Tibial nerve (tissue), 4 donors: Measurements from ENCODE around the gene TM4SF4. TPM values are rescaled to one million over a fixed set of nuclear protein-coding genes. Genes with fewer than 3 reads are reported as not detected.
"Not testable (repeated sequence)": the region's sequence is repeated elsewhere in the genome, so short reads cannot be mapped to it uniquely, and the experiment has no call there.

Source experiments
- DNase-seq, 2 donors: peaks; one replicate each; pipeline ENCODE4 v3.0.0-alpha.2; 2019; ENCODE audit warnings: low spot score in 2 of 2
- H3K27ac ChIP-seq, 4 donors: fragments of 200-600 bp; sonication (generic) in 3 of 4; one replicate each; pipeline ENCODE4 v1.5.1; 2017 to 2019; ENCODE audit warnings: mild to moderate bottlenecking in 1 of 4
- H3K27me3 ChIP-seq, 2 donors: fragments of 200-600 bp; sonication (generic) in 1 of 2; one replicate each; pipeline versions ENCODE4 v1.5.1 to v1.6.0; 2017 to 2019
- H3K36me3 ChIP-seq, 3 donors: fragments of 200-600 bp; sonication (generic); one replicate each; pipeline ENCODE4 v1.5.1; 2018 to 2019
- H3K4me1 ChIP-seq, 4 donors: fragments of 200-600 bp; sonication (generic) in 3 of 4; one replicate each; pipeline ENCODE4 v1.5.1; 2017 to 2019
- H3K4me3 ChIP-seq, 4 donors: fragments of 200-600 bp; sonication (generic) in 3 of 4; one replicate each; pipeline ENCODE4 v1.5.1; 2017 to 2019; ENCODE audit warnings: mild to moderate bottlenecking in 1 of 4, moderate library complexity in 1 of 4
- H3K9me3 ChIP-seq, 4 donors: fragments of 200-600 bp; sonication (generic) in 3 of 4; one replicate each; pipeline ENCODE4 v1.5.1; 2017 to 2019
- CTCF ChIP-seq, 5 experiments: fragments of 200-600 bp in 3 of 5; fragments of 450-650 bp in 2 of 5; sonication (generic) in 3 of 5; IDR thresholded peaks; one replicate each; pipeline ENCODE4 v1.5.1; 2016 to 2019; ENCODE audit warnings: antibody characterized with exemption in 5 of 5, mild to moderate bottlenecking in 3 of 5, moderate library complexity in 2 of 5
- EP300 ChIP-seq, 2 donors: sonication (generic); formaldehyde crosslinking; IDR thresholded peaks; one replicate each; pipeline ENCODE4 v1.6.1; 2017; ENCODE audit warnings: antibody characterized with exemption in 2 of 2, mild to moderate bottlenecking in 1 of 2
- POLR2A ChIP-seq, 2 donors: fragments of 450-650 bp; IDR thresholded peaks; one replicate each; pipeline ENCODE4 v1.6.1; 2017; ENCODE audit warnings: antibody characterized with exemption in 2 of 2, mild to moderate bottlenecking in 2 of 2, moderate library complexity in 2 of 2
- WGBS, 2 donors: methylation state at CpG; one replicate each; pipeline ENCODE4 v1.1.5; 2018; 5-methylcytosine and 5-hydroxymethylcytosine counted together
- total RNA-seq, 4 donors: library from RNA; depleted of rRNA; stranded (reverse); fragments of >200 nt; gene quantifications; one replicate each; pipeline ENCODE4 v1.1.0, GENCODE V29; 2016

The TM4SF4 gene
- total RNA-seq, 4 donors from 2014 or later: not detected

- Histone ChIP-seq H3K27ac (no peak overlapping the region), H3K27me3 (no peaks in the 10 kb centered on the region), H3K36me3 (no peaks in the 10 kb centered on the region), H3K4me3 (no peak overlapping the region), H3K4me1 (no peaks in the 10 kb centered on the region), H3K9me3 (no peaks in the 10 kb centered on the region)
- TF ChIP-seq POLR2A (IDR thresholded peaks at IDR 0.05): no peak
- TF ChIP-seq CTCF (IDR thresholded peaks at IDR 0.05): no peak
- no peak for TF ChIP-seq EP300 (IDR thresholded peaks at IDR 0.05)
- no peak for DNase-seq
- 93 to 100% methylated on average over 1 of the region's 1 CpG for WGBS, 2 donors
These were observed 32.9 kb upstream of the TM4SF4 start for GRCh38 chr3:149441642-149442041.

- no peak for DNase-seq
- 38 to 57% methylated on average over 1 of the region's 1 CpG for WGBS, 2 donors
- H3K4me3 ChIP-seq: no peak overlapping the region
- H3K9me3 ChIP-seq: no peaks in the 10 kb centered on the region
- no peaks in the 10 kb centered on the region for H3K36me3 ChIP-seq
- no peak overlapping the region for H3K27ac ChIP-seq
- no peaks in the 10 kb centered on the region for H3K4me1 ChIP-seq
- TF ChIP-seq CTCF (IDR thresholded peaks at IDR 0.05) (no peak), POLR2A (IDR thresholded peaks at IDR 0.05) (no peak), EP300 (IDR thresholded peaks at IDR 0.05) (no peak)
- H3K27me3 ChIP-seq: no peaks in the 10 kb centered on the region
These were observed 32.5 kb upstream of the TM4SF4 start for GRCh38 chr3:149442043-149442442.

- H3K27ac ChIP-seq: no peak overlapping the region
- DNase-seq: no peak
These were observed 31.5 kb upstream of the TM4SF4 start for GRCh38 chr3:149442851-149443544.

GRCh38 chr3:149443545-149443912 lies 31.0 kb upstream of the TM4SF4 start:
- H3K36me3 ChIP-seq: no peaks in the 10 kb centered on the region
- TF ChIP-seq CTCF (IDR thresholded peaks at IDR 0.05): no peak
- no peak for TF ChIP-seq EP300 (IDR thresholded peaks at IDR 0.05)
- no peak for TF ChIP-seq POLR2A (IDR thresholded peaks at IDR 0.05)
- no peak overlapping the region for H3K27ac ChIP-seq
- H3K4me1 ChIP-seq: no peaks in the 10 kb centered on the region
- no peak overlapping the region for H3K4me3 ChIP-seq
- 91 to 92% methylated on average over 2 of the region's 2 CpGs for WGBS, 2 donors
- DNase-seq: no peak
- no peaks in the 10 kb centered on the region for H3K27me3 ChIP-seq
- H3K9me3 ChIP-seq: no peaks in the 10 kb centered on the region

More at GRCh38 chr3:149442851-149443544, 31.5 kb upstream of the TM4SF4 start:
- no peak for TF ChIP-seq EP300 (IDR thresholded peaks at IDR 0.05)
- TF ChIP-seq CTCF (IDR thresholded peaks at IDR 0.05): no peak
- no peak for TF ChIP-seq POLR2A (IDR thresholded peaks at IDR 0.05)
- WGBS, 2 donors: 51 to 58% methylated on average over 4 of the region's 4 CpGs
- H3K4me3 ChIP-seq: no peak overlapping the region
- no peaks in the 10 kb centered on the region for H3K27me3 ChIP-seq
- no peaks in the 10 kb centered on the region for H3K9me3 ChIP-seq
- no peaks in the 10 kb centered on the region for H3K4me1 ChIP-seq
- H3K36me3 ChIP-seq: no peaks in the 10 kb centered on the region

- not testable (repeated sequence) for H3K9me3 ChIP-seq, H3K4me3 ChIP-seq, H3K27me3 ChIP-seq, H3K27ac ChIP-seq, H3K36me3 ChIP-seq, DNase-seq
- WGBS, 2 donors: 94 to 100% methylated on average over 6 to 26 of the region's 26 CpGs
- H3K4me1 ChIP-seq: peaks cover 0 to 12% (median 0%) of the 10 kb centered on the region in 4 donors
These were observed 29.6 kb upstream of the TM4SF4 start for GRCh38 chr3:149444867-149445266.
